HEK293 (cell line): ENCODE measurements around the gene PCDHGB5.

Experiments
- CTCF ChIA-PET: fragments of 350-600 bp; formaldehyde crosslinking; extraction: SDS; loops from one replicate; lab custom pipeline; 2021; ENCODE audit warnings: antibody characterized with exemption; lab: Yijun Ruan, JAX
- POLR2A ChIA-PET: fragments of 300-600 bp; formaldehyde crosslinking; extraction: SDS; loops from one replicate; lab custom pipeline; 2020; ENCODE audit warnings: antibody characterized with exemption, inconsistent platforms; lab: Yijun Ruan, JAX
- H3K27ac ChIP-seq: fragments of 200-500 bp; sonication (Bioruptor generic); 2 replicates; pipeline ENCODE4 v1.5.1; 2014; ENCODE audit warnings: low read depth, low read length, control low read depth, inconsistent platforms; ENCODE audit errors: extremely low read depth
- H3K36me3 ChIP-seq, 2 experiments: fragments of 200-500 bp in 1 of 2; sonication (Bioruptor generic) in 1 of 2; 1 replicate in 1 of 2; 2 replicates in 1 of 2; pipeline ENCODE4 v1.5.1; 2014 to 2017; ENCODE audit warnings: inconsistent platforms in 2 of 2, low read length in 2 of 2; ENCODE audit not compliant: control insufficient read depth in 2 of 2, insufficient read depth in 1 of 2
- H3K4me1 ChIP-seq: fragments of 200-500 bp; sonication (Bioruptor generic); 2 replicates; pipeline ENCODE4 v1.5.1; 2014; ENCODE audit warnings: mild to moderate bottlenecking, low read length, inconsistent platforms; ENCODE audit not compliant: control insufficient read depth, insufficient read depth
- H3K4me3 ChIP-seq: 2 replicates; pipeline ENCODE4 v1.5.1; 2011; ENCODE audit warnings: low read depth, mild to moderate bottlenecking, control low read depth, low read length, moderate library complexity
- H3K9me3 ChIP-seq: fragments of 200-500 bp; sonication (Bioruptor generic); 2 replicates; pipeline ENCODE4 v1.5.1; 2014; ENCODE audit warnings: low read depth, low read length, inconsistent platforms; ENCODE audit not compliant: control insufficient read depth, insufficient read depth
- GLI2 ChIP-seq: fragments of 450-650 bp; formaldehyde crosslinking; IDR thresholded peaks from 2 replicates; pipeline ENCODE4; 2017; ENCODE audit warnings: missing biosample characterization, missing genetic modification characterization, low read depth, borderline replicate concordance
- IKZF3 ChIP-seq: fragments of 450-650 bp; IDR thresholded peaks from 2 replicates; pipeline ENCODE4 v1.5.0; 2018; ENCODE audit warnings: missing biosample characterization, mild to moderate bottlenecking, missing genetic modification characterization, moderate library complexity
- TCF7L2 ChIP-seq: IDR thresholded peaks from 2 replicates; pipeline ENCODE4 v1.6.1; 2011; ENCODE audit warnings: low read depth, mild to moderate bottlenecking, inconsistent platforms, low read length, moderate library complexity, borderline replicate concordance
- ZBTB8A ChIP-seq: fragments of 450-650 bp; formaldehyde crosslinking; IDR thresholded peaks from 2 replicates; pipeline ENCODE4 v1.5.1; 2016; ENCODE audit warnings: missing biosample characterization, missing genetic modification characterization
- ZFP37 ChIP-seq: fragments of 450-650 bp; formaldehyde crosslinking; IDR thresholded peaks from 2 replicates; pipeline ENCODE4 v1.5.1; 2016; ENCODE audit warnings: missing biosample characterization, missing genetic modification characterization
- ZFP41 ChIP-seq: fragments of 450-650 bp; formaldehyde crosslinking; IDR thresholded peaks from 2 replicates; pipeline ENCODE4 v1.5.1; 2016; ENCODE audit warnings: missing biosample characterization, missing genetic modification characterization, borderline replicate concordance
- ZNF221 ChIP-seq: fragments of 450-650 bp; formaldehyde crosslinking; IDR thresholded peaks from 2 replicates; pipeline ENCODE4 v1.5.1; 2017; ENCODE audit warnings: missing biosample characterization, missing genetic modification characterization, borderline replicate concordance
- ZNF223 ChIP-seq: fragments of 450-650 bp; formaldehyde crosslinking; IDR thresholded peaks from 2 replicates; pipeline ENCODE4 v1.5.1; 2016; ENCODE audit warnings: missing biosample characterization, missing genetic modification characterization
- ZNF654 ChIP-seq: fragments of 450-650 bp; formaldehyde crosslinking; IDR thresholded peaks from 2 replicates; pipeline ENCODE4 v1.5.1; 2016; ENCODE audit warnings: low read depth, missing biosample characterization, missing genetic modification characterization
- ZNF792 ChIP-seq: fragments of 450-650 bp; formaldehyde crosslinking; IDR thresholded peaks from 2 replicates; pipeline ENCODE4 v1.5.1; 2016; ENCODE audit warnings: missing biosample characterization, missing genetic modification characterization
- ZNF837 ChIP-seq: fragments of 450-650 bp; formaldehyde crosslinking; IDR thresholded peaks from 2 replicates; pipeline ENCODE4 v1.5.1; 2016; ENCODE audit warnings: missing biosample characterization, missing genetic modification characterization
- ZSCAN23 ChIP-seq: fragments of 450-650 bp; formaldehyde crosslinking; IDR thresholded peaks from 2 replicates; pipeline ENCODE4 v1.5.1; 2016; ENCODE audit warnings: missing biosample characterization, missing genetic modification characterization
- ZXDB ChIP-seq: fragments of 450-650 bp; formaldehyde crosslinking; IDR thresholded peaks from 2 replicates; pipeline ENCODE4 v1.5.1; 2016; ENCODE audit warnings: missing biosample characterization, missing genetic modification characterization
- TF ChIP-seq, protein P1 (sequence below): fragments of 450-650 bp; formaldehyde crosslinking; IDR thresholded peaks from 2 replicates; pipeline ENCODE4 v1.5.1; 2017; ENCODE audit warnings: missing biosample characterization, missing genetic modification characterization
- TF ChIP-seq, protein P2 (sequence below): fragments of 450-650 bp; formaldehyde crosslinking; IDR thresholded peaks from 2 replicates; pipeline ENCODE4; 2016; ENCODE audit warnings: missing biosample characterization, missing genetic modification characterization

Gene PCDHGB5

DNA sequence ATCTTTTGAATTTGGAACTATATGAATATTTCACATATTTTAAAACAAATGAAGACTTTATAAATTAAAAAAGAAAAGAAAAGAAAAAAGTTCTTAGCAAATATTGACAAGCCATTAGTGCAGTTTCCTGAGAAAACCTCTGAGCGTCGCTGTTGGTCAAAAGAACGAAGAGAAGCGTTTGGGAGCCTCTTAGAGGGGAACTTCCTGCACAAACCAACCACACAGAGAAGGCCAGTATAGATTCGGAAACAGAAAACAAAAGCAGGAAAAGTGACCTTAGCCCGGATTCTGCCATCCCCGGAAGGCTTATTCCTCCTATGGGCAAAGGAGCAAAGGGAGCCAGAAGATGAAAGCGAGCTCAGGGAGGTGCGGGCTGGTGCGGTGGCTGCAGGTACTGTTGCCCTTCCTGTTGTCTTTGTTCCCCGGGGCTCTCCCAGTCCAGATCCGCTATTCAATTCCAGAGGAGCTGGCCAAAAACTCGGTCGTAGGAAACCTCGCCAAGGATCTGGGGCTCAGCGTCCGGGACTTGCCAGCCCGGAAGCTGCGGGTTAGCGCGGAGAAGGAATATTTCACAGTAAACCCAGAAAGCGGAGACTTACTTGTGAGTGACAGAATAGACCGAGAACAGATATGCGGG, 37.8 kb upstream of the PCDHGB5 start, which contains the start of gene PCDHGB2:
Gene PCDHGB2, plus strand, starts transcription at position 205 of the 637 bp plus-strand sequence. Its CDS starts 142 bp downstream, at position 347.
- Histone ChIP-seq H3K36me3 (no peaks in the 10 kb centered on the region), H3K9me3 (peaks cover 3% of the 10 kb centered on the region; the same call in 1 of the 2 replicates), H3K4me3 (no peak within 1 kb of the TSS), H3K27ac (no peak within 1 kb of the TSS), H3K4me1 (no peaks in the 10 kb centered on the region)
- CTCF ChIA-PET, result interaction anchor here (0.6 to 2.6 kb wide), 5 partner anchors 10 to 828 kb away, joined by 3 to 12 read pairs (median 5); partner anchors contain the start of gene PCDHGB1
- POLR2A ChIA-PET, result no interaction called here
- TF ChIP-seq ZNF654 (tag by site-specific recombination) (peak; percentile 53), ZFP37 (tag by site-specific recombination) (no peak)

DNA sequence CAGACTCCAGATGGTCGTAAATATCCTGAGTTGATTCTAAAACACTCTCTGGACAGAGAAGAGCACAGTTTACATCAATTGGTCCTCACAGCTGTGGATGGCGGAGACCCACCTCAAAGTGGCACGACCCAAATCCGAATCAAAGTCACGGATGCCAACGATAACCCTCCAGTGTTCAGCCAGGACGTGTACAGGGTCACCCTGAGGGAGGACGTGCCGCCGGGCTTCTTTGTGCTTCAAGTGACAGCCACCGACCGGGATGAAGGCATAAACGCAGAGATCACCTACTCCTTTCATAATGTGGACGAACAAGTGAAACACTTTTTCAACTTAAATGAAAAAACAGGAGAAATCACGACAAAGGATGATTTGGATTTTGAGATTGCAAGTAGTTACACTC, 37.1 kb upstream of the PCDHGB5 start:
- Histone ChIP-seq H3K4me3 (no peak overlapping the region), H3K36me3 (no peaks in the 10 kb centered on the region), H3K9me3 (peaks cover 3% of the 10 kb centered on the region; the same call in 1 of the 2 replicates), H3K27ac (no peak overlapping the region), H3K4me1 (no peaks in the 10 kb centered on the region)
- CTCF ChIA-PET, result interaction anchor here (0.6 to 1.9 kb wide), 2 partner anchors 31 to 204 kb away, joined by 3 to 9 read pairs; no protein-coding TSS in a partner anchor
- POLR2A ChIA-PET, result no interaction called here
- TF ChIP-seq IKZF3 (tag by site-specific recombination), result no peak

DNA sequence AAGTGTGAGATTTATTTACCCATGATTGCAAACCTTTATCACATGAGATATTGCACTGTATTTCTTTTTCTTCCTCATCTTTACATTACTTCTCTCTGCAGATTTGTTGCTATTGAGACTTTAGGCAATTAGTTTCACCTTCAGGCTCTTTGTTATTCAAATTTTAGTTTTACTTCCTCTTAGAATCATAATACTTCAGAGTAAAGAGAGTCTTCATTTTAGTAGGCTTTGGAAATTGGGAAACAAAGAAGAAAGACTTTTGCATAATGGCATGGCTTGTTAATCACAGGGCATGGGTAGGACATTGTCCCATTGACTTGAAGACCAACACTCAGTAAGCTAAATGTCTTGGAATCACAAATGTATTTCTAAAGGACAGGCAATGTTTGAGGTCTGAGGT, 35.0 kb upstream of the PCDHGB5 start:
- peaks cover 3% of the 10 kb centered on the region; the same call in 1 of the 2 replicates for H3K9me3 ChIP-seq
- H3K4me3 ChIP-seq, result no peak overlapping the region
- no peak for TF ChIP-seq ZXDB (tag by site-specific recombination)
- no peak for TF ChIP-seq ZBTB8A
- no peak for TF ChIP-seq ZNF837 (tag by site-specific recombination)
- no peak for TF ChIP-seq TCF7L2
- no peak for TF ChIP-seq ZNF221 (tag by site-specific recombination)
- TF ChIP-seq, protein P1, sequence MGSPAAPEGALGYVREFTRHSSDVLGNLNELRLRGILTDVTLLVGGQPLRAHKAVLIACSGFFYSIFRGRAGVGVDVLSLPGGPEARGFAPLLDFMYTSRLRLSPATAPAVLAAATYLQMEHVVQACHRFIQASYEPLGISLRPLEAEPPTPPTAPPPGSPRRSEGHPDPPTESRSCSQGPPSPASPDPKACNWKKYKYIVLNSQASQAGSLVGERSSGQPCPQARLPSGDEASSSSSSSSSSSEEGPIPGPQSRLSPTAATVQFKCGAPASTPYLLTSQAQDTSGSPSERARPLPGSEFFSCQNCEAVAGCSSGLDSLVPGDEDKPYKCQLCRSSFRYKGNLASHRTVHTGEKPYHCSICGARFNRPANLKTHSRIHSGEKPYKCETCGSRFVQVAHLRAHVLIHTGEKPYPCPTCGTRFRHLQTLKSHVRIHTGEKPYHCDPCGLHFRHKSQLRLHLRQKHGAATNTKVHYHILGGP (tag by site-specific recombination), result no peak
- no peak for TF ChIP-seq ZFP41 (tag by site-specific recombination)
- TF ChIP-seq, protein P2, sequence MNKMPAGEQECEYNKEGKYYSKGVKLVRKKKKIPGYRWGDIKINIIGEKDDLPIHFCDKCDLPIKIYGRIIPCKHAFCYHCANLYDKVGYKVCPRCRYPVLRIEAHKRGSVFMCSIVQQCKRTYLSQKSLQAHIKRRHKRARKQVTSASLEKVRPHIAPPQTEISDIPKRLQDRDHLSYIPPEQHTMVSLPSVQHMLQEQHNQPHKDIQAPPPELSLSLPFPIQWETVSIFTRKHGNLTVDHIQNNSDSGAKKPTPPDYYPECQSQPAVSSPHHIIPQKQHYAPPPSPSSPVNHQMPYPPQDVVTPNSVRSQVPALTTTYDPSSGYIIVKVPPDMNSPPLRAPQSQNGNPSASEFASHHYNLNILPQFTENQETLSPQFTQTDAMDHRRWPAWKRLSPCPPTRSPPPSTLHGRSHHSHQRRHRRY (tag by site-specific recombination), result no peak
- no peak for TF ChIP-seq ZNF792 (tag by site-specific recombination)
- no peak for TF ChIP-seq ZSCAN23
- no peak for TF ChIP-seq GLI2 (tag by site-specific recombination)
- no peak for TF ChIP-seq ZNF223 (tag by site-specific recombination)
- POLR2A ChIA-PET, result no interaction called here
- H3K4me1 ChIP-seq, result no peaks in the 10 kb centered on the region
- no peaks in the 10 kb centered on the region for H3K36me3 ChIP-seq
- CTCF ChIA-PET, result interaction anchor here (0.6 to 2.3 kb wide), 3 partner anchors 176 to 416 kb away, joined by 3 to 7 read pairs (median 3); partner anchors contain the start of gene PCDHB9
- no peak overlapping the region for H3K27ac ChIP-seq
